GM19035 (cell line): ENCODE results near the gene TNIP1.

Experiments used
- ATAC-seq: cut with Tn5 transposase; IDR thresholded peaks from one replicate; pipeline ENCODE4 v1.9.1; 2021; ENCODE audit not compliant: unreplicated experiment

TNIP1 gene

GRCh38 chr5:151025250-151025606 is 55.6 kb downstream of the TNIP1 start:
- ATAC-seq: no peak

- ATAC-seq: no peak
These were observed 56.2 kb downstream of the TNIP1 start for GRCh38 chr5:151024440-151025249.

GRCh38 chr5:151023651-151024050 is 57.2 kb downstream of the TNIP1 start:
- ATAC-seq: no peak

GRCh38 chr5:151023047-151023615 is 57.7 kb downstream of the TNIP1 start:
- ATAC-seq: no peak

GRCh38 chr5:151022511-151023018 is 58.3 kb downstream of the TNIP1 start:
- ATAC-seq: no peak

- ATAC-seq: no peak
These were observed 59.1 kb downstream of the TNIP1 start for GRCh38 chr5:151021746-151022145.

- peak; percentile 80 for ATAC-seq
These were observed 60.3 kb downstream of the TNIP1 start, which contains the start of gene GPX3 for GRCh38 chr5:151020304-151021110. Gene GPX3 (plus strand): TSS chr5:151020591. CDS start chr5:151020655, 64 bp downstream.

GRCh38 chr5:151019331-151019730 is 61.5 kb downstream of the TNIP1 start:
- no peak for ATAC-seq

- ATAC-seq: no peak
These were observed 62.0 kb downstream of the TNIP1 start for GRCh38 chr5:151018846-151019245.

- no peak for ATAC-seq
These were observed 62.9 kb downstream of the TNIP1 start for GRCh38 chr5:151017897-151018296.

GRCh38 chr5:151016700-151017099 is 64.1 kb downstream of the TNIP1 start:
- ATAC-seq: no peak

GRCh38 chr5:151015974-151016587 is 64.8 kb downstream of the TNIP1 start:
- no peak for ATAC-seq

GRCh38 chr5:151014680-151015343 is 66.0 kb downstream of the TNIP1 start:
- no peak for ATAC-seq

GRCh38 chr5:151012862-151013261 is 68.0 kb downstream of the TNIP1 start:
- no peak for ATAC-seq

- no peak for ATAC-seq
These were observed 71.9 kb downstream of the TNIP1 start for GRCh38 chr5:151008906-151009305.

- ATAC-seq: no peak
These were observed 72.7 kb downstream of the TNIP1 start for GRCh38 chr5:151008210-151008491.

GRCh38 chr5:151007430-151008209 is 73.2 kb downstream of the TNIP1 start:
- ATAC-seq: no peak

GRCh38 chr5:151006704-151007334 is 74.0 kb downstream of the TNIP1 start:
- ATAC-seq: no peak

- ATAC-seq: no peak
These were observed 74.8 kb downstream of the TNIP1 start for GRCh38 chr5:151005950-151006576.
